IMR-90 (cell line): ENCODE measurements around the gene CYP4F8. TPM values are rescaled to one million over a fixed set of nuclear protein-coding genes. Genes with fewer than 3 reads are reported as not detected.

Source experiments
- ATAC-seq: fragments of 200-7000 bp; cut with Tn5 transposase; 2 replicates; pipeline ENCODE4 v1.9.1; 2020; ENCODE audit warnings: low read depth, mild to moderate bottlenecking, moderate library complexity
- BruUV-seq: library from RNA; stranded (reverse); fragments of 400-500 nt; replicated peaks from 2 replicates; lab custom pipeline; 2021; lab: Mats Ljungman, UMichigan
- CTCF ChIA-PET: fragments of 300-600 bp; formaldehyde crosslinking; extraction: SDS; loops from one replicate; lab custom pipeline; 2021; ENCODE audit warnings: antibody characterized with exemption; lab: Yijun Ruan, JAX
- POLR2A ChIA-PET: fragments of 300-600 bp; sonication (Branson Sonifier 250); formaldehyde crosslinking; loops from one replicate; lab custom pipeline; 2022; ENCODE audit warnings: antibody characterized with exemption; ENCODE audit not compliant: unreplicated experiment; lab: Charles Lee
- DNase-seq: peaks from one replicate; pipeline ENCODE4 v3.0.0; 2013
- H2AFZ ChIP-seq: replicated peaks from 2 replicates; pipeline ENCODE3; 2013; ENCODE audit warnings: low read length, mild to moderate bottlenecking; ENCODE audit not compliant: poor library complexity
- H2AK5ac ChIP-seq: 2 replicates; pipeline ENCODE4 v1.6.1; 2013; ENCODE audit warnings: low read depth, low read length, inconsistent platforms
- H2AK9ac ChIP-seq: replicated peaks from 2 replicates; pipeline ENCODE3; 2013; ENCODE audit warnings: mild to moderate bottlenecking, low read depth, low read length, moderate library complexity; ENCODE audit not compliant: poor library complexity
- H2BK120ac ChIP-seq: 2 replicates; pipeline ENCODE4 v1.6.1; 2013; ENCODE audit warnings: low read depth, low read length, inconsistent platforms
- H2BK15ac ChIP-seq: 3 replicates; pipeline ENCODE4 v1.6.1; 2013; ENCODE audit warnings: low read depth, low read length, inconsistent platforms
- H2BK20ac ChIP-seq: 2 replicates; pipeline ENCODE4 v1.6.1; 2013; ENCODE audit warnings: low read depth, mild to moderate bottlenecking, inconsistent platforms, low read length, moderate library complexity
- H2BK5ac ChIP-seq: 2 replicates; pipeline ENCODE4 v1.6.1; 2013; ENCODE audit warnings: mild to moderate bottlenecking, low read depth, low read length, inconsistent platforms; ENCODE audit not compliant: poor library complexity, severe bottlenecking
- H3K14ac ChIP-seq: replicated peaks from 2 replicates; pipeline ENCODE4 v1.6.1; 2013; ENCODE audit warnings: low read depth, low read length, inconsistent platforms
- H3K18ac ChIP-seq: 2 replicates; pipeline ENCODE4 v1.6.1; 2013; ENCODE audit warnings: low read depth, low read length, control low read depth
- H3K23ac ChIP-seq: 2 replicates; pipeline ENCODE4 v1.6.1; 2013; ENCODE audit warnings: low read depth, low read length, inconsistent platforms
- H3K27ac ChIP-seq: 2 replicates; pipeline ENCODE4 v1.5.1; 2013; ENCODE audit warnings: mild to moderate bottlenecking, control low read depth, low read length; ENCODE audit not compliant: insufficient read depth
- H3K27me3 ChIP-seq: 2 replicates; pipeline ENCODE4 v1.6.1; 2013; ENCODE audit warnings: low read length; ENCODE audit not compliant: control insufficient read depth, insufficient read depth
- H3K36me3 ChIP-seq: 2 replicates; pipeline ENCODE4 v1.6.1; 2013; ENCODE audit warnings: low read length, mixed read lengths; ENCODE audit not compliant: control insufficient read depth, insufficient read depth
- H3K4ac ChIP-seq: 2 replicates; pipeline ENCODE4 v1.6.1; 2013; ENCODE audit warnings: low read depth, low read length, inconsistent platforms
- H3K4me1 ChIP-seq: 2 replicates; pipeline ENCODE4 v1.6.1; 2013; ENCODE audit warnings: low read length, mixed read lengths; ENCODE audit not compliant: control insufficient read depth, insufficient read depth
- H3K4me2 ChIP-seq: 2 replicates; pipeline ENCODE4 v1.6.1; 2013; ENCODE audit warnings: low read depth, mild to moderate bottlenecking, control low read depth, low read length, moderate library complexity
- H3K4me3 ChIP-seq: 2 replicates; pipeline ENCODE4 v1.5.1; 2013; ENCODE audit warnings: low read depth, mild to moderate bottlenecking, control low read depth, low read length, moderate library complexity; ENCODE audit not compliant: insufficient read depth
- H3K56ac ChIP-seq: 2 replicates; pipeline ENCODE4 v1.6.1; 2013; ENCODE audit warnings: low read length, inconsistent platforms; ENCODE audit not compliant: insufficient read depth; ENCODE audit errors: extremely low read depth
- H3K79me1 ChIP-seq, 2 experiments: 2 replicates each; pipeline ENCODE4 v1.6.1; 2013; ENCODE audit warnings: low read length in 2 of 2, inconsistent platforms in 1 of 2, low read depth in 1 of 2
- H3K9ac ChIP-seq: 2 replicates; pipeline ENCODE4 v1.6.1; 2013; ENCODE audit warnings: low read depth, low read length, control low read depth
- H3K9me1 ChIP-seq: 2 replicates; pipeline ENCODE4 v1.6.1; 2013; ENCODE audit warnings: low read length, inconsistent platforms; ENCODE audit not compliant: insufficient read depth
- H3K9me3 ChIP-seq: 2 replicates; pipeline ENCODE4 v1.6.1; 2013; ENCODE audit warnings: low read length; ENCODE audit not compliant: control insufficient read depth, insufficient read depth
- H4K20me1 ChIP-seq: 2 replicates; pipeline ENCODE4 v1.6.1; 2013; ENCODE audit warnings: low read length, inconsistent platforms; ENCODE audit not compliant: insufficient read depth
- H4K5ac ChIP-seq: 2 replicates; pipeline ENCODE4 v1.6.1; 2013; ENCODE audit warnings: mild to moderate bottlenecking, low read depth, low read length, control low read depth
- H4K8ac ChIP-seq, 2 experiments: 2 replicates each; pipeline ENCODE4 v1.6.1; 2013; ENCODE audit warnings: low read depth in 2 of 2, low read length in 2 of 2, control low read depth in 1 of 2, inconsistent platforms in 1 of 2
- H4K91ac ChIP-seq: 2 replicates; pipeline ENCODE4 v1.6.1; 2013; ENCODE audit warnings: low read depth, low read length, inconsistent platforms; ENCODE audit not compliant: insufficient read depth
- BHLHE40 ChIP-seq: fragments of 150-350 bp; IDR thresholded peaks from 2 replicates; pipeline ENCODE4 v1.6.1; 2016; ENCODE audit warnings: mild to moderate bottlenecking, low read depth, low read length
- CEBPB ChIP-seq: IDR thresholded peaks from 2 replicates; pipeline ENCODE4 v1.6.1; 2012; ENCODE audit warnings: low read depth, low read length, improper control_type of control experiment
- CHD1 ChIP-seq: IDR thresholded peaks from 2 replicates; pipeline ENCODE4 v1.6.1; 2012; ENCODE audit warnings: low read depth, low read length, improper control_type of control experiment
- FOS ChIP-seq: fragments of 150-350 bp; IDR thresholded peaks from 2 replicates; pipeline ENCODE4 v1.6.1; 2016; ENCODE audit warnings: low read depth, low read length
- MAFK ChIP-seq: IDR thresholded peaks from 2 replicates; pipeline ENCODE4 v1.6.1; 2012; ENCODE audit warnings: low read depth, low read length, improper control_type of control experiment
- MAZ ChIP-seq: IDR thresholded peaks from 2 replicates; pipeline ENCODE4 v1.6.1; 2012; ENCODE audit warnings: low read depth, mild to moderate bottlenecking, low read length, improper control_type of control experiment, moderate library complexity, borderline replicate concordance
- MXI1 ChIP-seq: IDR thresholded peaks from 2 replicates; pipeline ENCODE4 v1.6.1; 2012; ENCODE audit warnings: low read depth, mild to moderate bottlenecking, low read length, moderate library complexity, borderline replicate concordance
- NFE2L2 ChIP-seq: fragments of 150-350 bp; IDR thresholded peaks from 2 replicates; pipeline ENCODE4 v1.6.1; 2016; ENCODE audit warnings: low read depth, mild to moderate bottlenecking, low read length
- POLR2A ChIP-seq: IDR thresholded peaks from 2 replicates; pipeline ENCODE4 v1.6.1; 2012; ENCODE audit warnings: mild to moderate bottlenecking, low read depth, low read length
- RAD21 ChIP-seq: IDR thresholded peaks from 2 replicates; pipeline ENCODE4 v1.6.1; 2012; ENCODE audit warnings: low read length, improper control_type of control experiment
- RCOR1 ChIP-seq: IDR thresholded peaks from 2 replicates; pipeline ENCODE4 v1.6.1; 2012; ENCODE audit warnings: mild to moderate bottlenecking, low read length, improper control_type of control experiment; ENCODE audit not compliant: insufficient replicate concordance
- SMC3 ChIP-seq: fragments of 150-350 bp; IDR thresholded peaks from 2 replicates; pipeline ENCODE4 v1.6.1; 2016; ENCODE audit warnings: low read depth, mild to moderate bottlenecking, antibody characterized with exemption, low read length, moderate library complexity
- WGBS, 2 experiments: methylation state at CpG; one replicate each; pipeline versions ENCODE4 v1.1.5 to v1.1.7; 2013; ENCODE audit warnings: missing lambda C conversion rate in 2 of 2; ENCODE audit not compliant: insufficient read length in 1 of 2; ENCODE audit errors: extremely low coverage in 2 of 2; 5-methylcytosine and 5-hydroxymethylcytosine counted together
- dilution Hi-C: fragments of 300-500 bp; cut with HindIII; formaldehyde crosslinking; loops from one replicate; pipeline ENCODE4 v1.14.3; 2018; ENCODE audit warnings: low sequenced_read_pairs; ENCODE audit not compliant: unreplicated experiment
- in situ Hi-C: fragments of 300-500 bp; cut with MboI; formaldehyde crosslinking; loops from 3 replicates; pipeline ENCODE4 v1.14.3; 2019; ENCODE audit warnings: low sequenced_read_pairs, inconsistent platforms, mixed read lengths
- intact Hi-C: fragments of 100-400 bp; cut with micrococcal nuclease; formaldehyde crosslinking; loops from 2 replicates; pipeline ENCODE4 v1.10.0; 2022
- polyA plus RNA-seq, 3 experiments: library from polyadenylated mRNA; depleted of rRNA; stranded (reverse); fragments of >200 nt; gene quantifications; 2 replicates each; pipeline ENCODE4 v1.2.3, GENCODE V29; 2012; ENCODE audit warnings: low replicate concordance in 1 of 3
- total RNA-seq: library from RNA; depleted of rRNA; stranded (reverse); fragments of >200 nt; gene quantifications from 2 replicates; pipeline ENCODE4 v1.2.3, GENCODE V29; 2012
- TF ChIP-seq, protein P1 (sequence below): conservative IDR thresholded peaks from 2 replicates; pipeline ENCODE4 v1.5.1; 2012; ENCODE audit warnings: mild to moderate bottlenecking, low read depth, low read length, improper control_type of control experiment
- TF ChIP-seq, protein P2 (sequence below): fragments of 150-350 bp; IDR thresholded peaks from 2 replicates; pipeline ENCODE4 v1.6.1; 2017; ENCODE audit warnings: mild to moderate bottlenecking, antibody characterized with exemption, low read length, low read depth
- TF ChIP-seq, protein P3 (sequence below): fragments of 150-350 bp; IDR thresholded peaks from 2 replicates; pipeline ENCODE4 v1.6.1; 2016; ENCODE audit warnings: low read depth, mild to moderate bottlenecking, low read length, moderate library complexity, borderline replicate concordance

The CYP4F8 gene
- total and polyA plus RNA-seq, 2 of the 4 experiments (the other 2 are of a cell fraction): not detected

DNA sequence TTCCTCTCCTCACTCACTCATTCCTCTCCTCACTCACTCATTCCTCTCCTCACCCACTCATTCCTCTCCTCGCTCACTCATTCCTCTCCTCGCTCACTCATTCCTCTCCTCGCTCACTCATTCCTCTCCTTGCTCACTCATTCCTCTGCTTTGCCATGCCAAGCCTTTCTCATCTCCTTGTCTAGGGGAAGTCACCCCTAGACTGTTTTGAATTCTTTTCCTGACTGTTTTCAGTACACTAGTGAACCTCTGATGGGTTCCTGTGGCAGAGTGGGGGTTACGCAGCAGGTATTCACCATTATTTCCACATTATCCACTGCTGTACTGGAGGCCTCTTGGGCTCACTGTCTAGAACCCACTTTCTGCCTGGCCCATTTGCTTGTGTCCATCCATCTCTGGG is 1.2 kb downstream of the CYP4F8 start:
- no peak overlapping the region for H2AK9ac ChIP-seq
- ATAC-seq (no peak), DNase-seq (no peak)
- H4K5ac ChIP-seq: no peak overlapping the region
- ChIA-PET POLR2A (no interaction called here), CTCF (no interaction called here)
- no peak overlapping the region for H2BK5ac ChIP-seq
- dilution Hi-C loops (no loop called here), intact Hi-C loops (no loop called here), in situ Hi-C loops (no loop called here)
- H3K9me3 ChIP-seq: peaks cover 15% of the 10 kb centered on the region; the same call in 1 of the 2 replicates
- no peaks in the 10 kb centered on the region for H3K27me3 ChIP-seq
- no peak overlapping the region for H4K91ac ChIP-seq
- no peak overlapping the region for H3K14ac ChIP-seq
- no peaks in the 10 kb centered on the region for H4K20me1 ChIP-seq
- H3K56ac ChIP-seq: no peak overlapping the region
- H3K4me3 ChIP-seq: no peak overlapping the region
- no peak overlapping the region for H3K23ac ChIP-seq
- no peak overlapping the region for H2AK5ac ChIP-seq
- no TSS peak for BruUV-seq
- H2AFZ ChIP-seq: no peak overlapping the region
- no peaks in the 10 kb centered on the region for H3K79me1 ChIP-seq
- H3K9me1 ChIP-seq: no peaks in the 10 kb centered on the region
- no peak overlapping the region for H3K4ac ChIP-seq
- H3K4me1 ChIP-seq: no peaks in the 10 kb centered on the region
- no peak overlapping the region for H2BK15ac ChIP-seq
- no peak overlapping the region for H3K27ac ChIP-seq
- WGBS, 2 experiments: 73% methylated on average over 2 of the region's 4 CpGs; no CpG with 5 or more reads in 1 of the 2 experiments
- H4K8ac ChIP-seq: no peak overlapping the region
- no peak overlapping the region for H3K18ac ChIP-seq
- no peak overlapping the region for H3K4me2 ChIP-seq
- no peaks in the 10 kb centered on the region for H3K36me3 ChIP-seq
- no peak for TF ChIP-seq MXI1
- no peak for TF ChIP-seq POLR2A
- no peak for TF ChIP-seq SMC3
- no peak for TF ChIP-seq NFE2L2
- no peak for TF ChIP-seq RAD21
- TF ChIP-seq BHLHE40: no peak
- TF ChIP-seq MAFK: no peak
- no peak for TF ChIP-seq CHD1
- TF ChIP-seq, protein P1, sequence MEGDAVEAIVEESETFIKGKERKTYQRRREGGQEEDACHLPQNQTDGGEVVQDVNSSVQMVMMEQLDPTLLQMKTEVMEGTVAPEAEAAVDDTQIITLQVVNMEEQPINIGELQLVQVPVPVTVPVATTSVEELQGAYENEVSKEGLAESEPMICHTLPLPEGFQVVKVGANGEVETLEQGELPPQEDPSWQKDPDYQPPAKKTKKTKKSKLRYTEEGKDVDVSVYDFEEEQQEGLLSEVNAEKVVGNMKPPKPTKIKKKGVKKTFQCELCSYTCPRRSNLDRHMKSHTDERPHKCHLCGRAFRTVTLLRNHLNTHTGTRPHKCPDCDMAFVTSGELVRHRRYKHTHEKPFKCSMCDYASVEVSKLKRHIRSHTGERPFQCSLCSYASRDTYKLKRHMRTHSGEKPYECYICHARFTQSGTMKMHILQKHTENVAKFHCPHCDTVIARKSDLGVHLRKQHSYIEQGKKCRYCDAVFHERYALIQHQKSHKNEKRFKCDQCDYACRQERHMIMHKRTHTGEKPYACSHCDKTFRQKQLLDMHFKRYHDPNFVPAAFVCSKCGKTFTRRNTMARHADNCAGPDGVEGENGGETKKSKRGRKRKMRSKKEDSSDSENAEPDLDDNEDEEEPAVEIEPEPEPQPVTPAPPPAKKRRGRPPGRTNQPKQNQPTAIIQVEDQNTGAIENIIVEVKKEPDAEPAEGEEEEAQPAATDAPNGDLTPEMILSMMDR: no peak
- TF ChIP-seq, protein P2, sequence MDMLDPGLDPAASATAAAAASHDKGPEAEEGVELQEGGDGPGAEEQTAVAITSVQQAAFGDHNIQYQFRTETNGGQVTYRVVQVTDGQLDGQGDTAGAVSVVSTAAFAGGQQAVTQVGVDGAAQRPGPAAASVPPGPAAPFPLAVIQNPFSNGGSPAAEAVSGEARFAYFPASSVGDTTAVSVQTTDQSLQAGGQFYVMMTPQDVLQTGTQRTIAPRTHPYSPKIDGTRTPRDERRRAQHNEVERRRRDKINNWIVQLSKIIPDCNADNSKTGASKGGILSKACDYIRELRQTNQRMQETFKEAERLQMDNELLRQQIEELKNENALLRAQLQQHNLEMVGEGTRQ: no peak
- TF ChIP-seq RCOR1: no peak
- TF ChIP-seq FOS: no peak
- no peak for TF ChIP-seq MAZ
- no peak for TF ChIP-seq CEBPB
- TF ChIP-seq, protein P3, sequence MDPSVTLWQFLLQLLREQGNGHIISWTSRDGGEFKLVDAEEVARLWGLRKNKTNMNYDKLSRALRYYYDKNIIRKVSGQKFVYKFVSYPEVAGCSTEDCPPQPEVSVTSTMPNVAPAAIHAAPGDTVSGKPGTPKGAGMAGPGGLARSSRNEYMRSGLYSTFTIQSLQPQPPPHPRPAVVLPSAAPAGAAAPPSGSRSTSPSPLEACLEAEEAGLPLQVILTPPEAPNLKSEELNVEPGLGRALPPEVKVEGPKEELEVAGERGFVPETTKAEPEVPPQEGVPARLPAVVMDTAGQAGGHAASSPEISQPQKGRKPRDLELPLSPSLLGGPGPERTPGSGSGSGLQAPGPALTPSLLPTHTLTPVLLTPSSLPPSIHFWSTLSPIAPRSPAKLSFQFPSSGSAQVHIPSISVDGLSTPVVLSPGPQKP: no peak
- H3K9ac ChIP-seq: no peak overlapping the region
- H2BK120ac ChIP-seq: no peak overlapping the region
- H2BK20ac ChIP-seq: no peak overlapping the region
